ENCODE results near the gene SSTR1.

Gene SSTR1

DNA sequence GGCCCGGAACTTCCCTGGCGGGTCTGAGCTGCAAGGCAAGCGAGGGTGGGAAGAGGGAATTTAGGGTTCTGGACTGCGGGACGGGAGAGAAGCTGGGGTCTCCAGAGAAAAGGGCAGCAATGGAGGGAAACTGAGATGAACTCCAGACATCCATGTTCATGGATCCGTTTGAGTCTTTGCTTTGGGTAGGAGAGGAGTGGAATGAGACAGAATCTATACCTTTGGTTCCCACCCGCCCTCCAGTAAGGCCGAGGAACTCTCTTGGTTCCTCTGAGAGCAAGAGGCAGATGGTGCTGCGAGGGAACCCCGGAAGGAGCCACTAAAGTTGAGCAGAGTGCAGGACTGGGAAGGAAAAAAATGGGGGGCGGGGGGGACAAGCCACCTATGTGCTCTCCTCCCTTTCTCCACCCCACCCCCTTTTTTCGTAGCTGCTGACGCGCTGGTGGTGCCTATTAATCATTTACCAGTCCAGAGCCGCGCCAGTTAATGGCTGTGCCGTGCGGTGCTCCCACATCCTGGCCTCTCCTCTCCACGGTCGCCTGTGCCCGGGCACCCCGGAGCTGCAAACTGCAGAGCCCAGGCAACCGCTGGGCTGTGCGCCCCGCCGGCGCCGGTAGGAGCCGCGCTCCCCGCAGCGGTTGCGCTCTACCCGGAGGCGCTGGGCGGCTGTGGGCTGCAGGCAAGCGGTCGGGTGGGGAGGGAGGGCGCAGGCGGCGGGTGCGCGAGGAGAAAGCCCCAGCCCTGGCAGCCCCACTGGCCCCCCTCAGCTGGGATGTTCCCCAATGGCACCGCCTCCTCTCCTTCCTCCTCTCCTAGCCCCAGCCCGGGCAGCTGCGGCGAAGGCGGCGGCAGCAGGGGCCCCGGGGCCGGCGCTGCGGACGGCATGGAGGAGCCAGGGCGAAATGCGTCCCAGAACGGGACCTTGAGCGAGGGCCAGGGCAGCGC, 1.2 kb downstream of the SSTR1 start:
- no peak overlapping the region for H3K4me3 ChIP-seq (ENCODE audit: low read depth, low read length)
- TF ChIP-seq, protein P1, sequence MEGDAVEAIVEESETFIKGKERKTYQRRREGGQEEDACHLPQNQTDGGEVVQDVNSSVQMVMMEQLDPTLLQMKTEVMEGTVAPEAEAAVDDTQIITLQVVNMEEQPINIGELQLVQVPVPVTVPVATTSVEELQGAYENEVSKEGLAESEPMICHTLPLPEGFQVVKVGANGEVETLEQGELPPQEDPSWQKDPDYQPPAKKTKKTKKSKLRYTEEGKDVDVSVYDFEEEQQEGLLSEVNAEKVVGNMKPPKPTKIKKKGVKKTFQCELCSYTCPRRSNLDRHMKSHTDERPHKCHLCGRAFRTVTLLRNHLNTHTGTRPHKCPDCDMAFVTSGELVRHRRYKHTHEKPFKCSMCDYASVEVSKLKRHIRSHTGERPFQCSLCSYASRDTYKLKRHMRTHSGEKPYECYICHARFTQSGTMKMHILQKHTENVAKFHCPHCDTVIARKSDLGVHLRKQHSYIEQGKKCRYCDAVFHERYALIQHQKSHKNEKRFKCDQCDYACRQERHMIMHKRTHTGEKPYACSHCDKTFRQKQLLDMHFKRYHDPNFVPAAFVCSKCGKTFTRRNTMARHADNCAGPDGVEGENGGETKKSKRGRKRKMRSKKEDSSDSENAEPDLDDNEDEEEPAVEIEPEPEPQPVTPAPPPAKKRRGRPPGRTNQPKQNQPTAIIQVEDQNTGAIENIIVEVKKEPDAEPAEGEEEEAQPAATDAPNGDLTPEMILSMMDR (IDR thresholded peaks at IDR 0.05; ENCODE audit: low read depth, low read length, missing control alignments), result no peak
- DNase-seq (ENCODE audit: low read depth), result no peak

DNA sequence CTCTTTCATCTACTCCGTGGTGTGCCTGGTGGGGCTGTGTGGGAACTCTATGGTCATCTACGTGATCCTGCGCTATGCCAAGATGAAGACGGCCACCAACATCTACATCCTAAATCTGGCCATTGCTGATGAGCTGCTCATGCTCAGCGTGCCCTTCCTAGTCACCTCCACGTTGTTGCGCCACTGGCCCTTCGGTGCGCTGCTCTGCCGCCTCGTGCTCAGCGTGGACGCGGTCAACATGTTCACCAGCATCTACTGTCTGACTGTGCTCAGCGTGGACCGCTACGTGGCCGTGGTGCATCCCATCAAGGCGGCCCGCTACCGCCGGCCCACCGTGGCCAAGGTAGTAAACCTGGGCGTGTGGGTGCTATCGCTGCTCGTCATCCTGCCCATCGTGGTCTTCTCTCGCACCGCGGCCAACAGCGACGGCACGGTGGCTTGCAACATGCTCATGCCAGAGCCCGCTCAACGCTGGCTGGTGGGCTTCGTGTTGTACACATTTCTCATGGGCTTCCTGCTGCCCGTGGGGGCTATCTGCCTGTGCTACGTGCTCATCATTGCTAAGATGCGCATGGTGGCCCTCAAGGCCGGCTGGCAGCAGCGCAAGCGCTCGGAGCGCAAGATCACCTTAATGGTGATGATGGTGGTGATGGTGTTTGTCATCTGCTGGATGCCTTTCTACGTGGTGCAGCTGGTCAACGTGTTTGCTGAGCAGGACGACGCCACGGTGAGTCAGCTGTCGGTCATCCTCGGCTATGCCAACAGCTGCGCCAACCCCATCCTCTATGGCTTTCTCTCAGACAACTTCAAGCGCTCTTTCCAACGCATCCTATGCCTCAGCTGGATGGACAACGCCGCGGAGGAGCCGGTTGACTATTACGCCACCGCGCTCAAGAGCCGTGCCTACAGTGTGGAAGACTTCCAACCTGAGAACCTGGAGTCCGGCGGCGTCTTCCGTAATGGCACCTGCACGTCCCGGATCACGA, 2.2 kb downstream of the SSTR1 start:
- TF ChIP-seq, protein P1 (IDR thresholded peaks at IDR 0.05; ENCODE audit: low read depth, low read length, missing control alignments), result no peak

DNA sequence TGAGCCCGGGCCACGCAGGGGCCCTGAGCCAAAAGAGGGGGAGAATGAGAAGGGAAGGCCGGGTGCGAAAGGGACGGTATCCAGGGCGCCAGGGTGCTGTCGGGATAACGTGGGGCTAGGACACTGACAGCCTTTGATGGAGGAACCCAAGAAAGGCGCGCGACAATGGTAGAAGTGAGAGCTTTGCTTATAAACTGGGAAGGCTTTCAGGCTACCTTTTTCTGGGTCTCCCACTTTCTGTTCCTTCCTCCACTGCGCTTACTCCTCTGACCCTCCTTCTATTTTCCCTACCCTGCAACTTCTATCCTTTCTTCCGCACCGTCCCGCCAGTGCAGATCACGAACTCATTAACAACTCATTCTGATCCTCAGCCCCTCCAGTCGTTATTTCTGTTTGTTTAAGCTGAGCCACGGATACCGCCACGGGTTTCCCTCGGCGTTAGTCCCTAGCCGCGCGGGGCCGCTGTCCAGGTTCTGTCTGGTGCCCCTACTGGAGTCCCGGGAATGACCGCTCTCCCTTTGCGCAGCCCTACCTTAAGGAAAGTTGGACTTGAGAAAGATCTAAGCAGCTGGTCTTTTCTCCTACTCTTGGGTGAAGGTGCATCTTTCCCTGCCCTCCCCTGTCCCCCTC, 3.0 kb downstream of the SSTR1 start:
- TF ChIP-seq, protein P1 (IDR thresholded peaks at IDR 0.05; ENCODE audit: low read depth, low read length, missing control alignments), result no peak
- no peak overlapping the region for H3K4me3 ChIP-seq (ENCODE audit: low read depth, low read length)
- no peak for DNase-seq (ENCODE audit: low read depth)

More for the DNA sequence above, 2.2 kb downstream of the SSTR1 start:
- H3K4me3 ChIP-seq (ENCODE audit: low read depth, low read length), result no peak overlapping the region
- DNase-seq (ENCODE audit: low read depth), result no peak

DNA sequence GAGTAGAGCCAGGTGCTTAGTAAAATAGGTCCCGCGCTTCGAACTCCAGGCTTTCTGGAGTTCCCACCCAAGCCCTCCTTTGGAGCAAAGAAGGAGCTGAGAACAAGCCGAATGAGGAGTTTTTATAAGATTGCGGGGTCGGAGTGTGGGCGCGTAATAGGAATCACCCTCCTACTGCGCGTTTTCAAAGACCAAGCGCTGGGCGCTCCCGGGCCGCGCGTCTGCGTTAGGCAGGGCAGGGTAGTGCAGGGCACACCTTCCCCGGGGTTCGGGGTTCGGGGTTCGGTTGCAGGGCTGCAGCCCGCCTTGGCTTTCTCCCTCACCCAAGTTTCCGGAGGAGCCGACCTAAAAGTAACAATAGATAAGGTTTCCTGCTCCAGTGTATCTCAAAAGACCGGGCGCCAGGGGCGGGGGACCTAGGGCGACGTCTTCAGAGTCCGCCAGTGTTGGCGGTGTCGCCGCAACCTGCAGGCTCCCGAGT, 3.6 kb downstream of the SSTR1 start:
- TF ChIP-seq, protein P1 (IDR thresholded peaks at IDR 0.05; ENCODE audit: low read depth, low read length, missing control alignments), result no peak
- H3K4me3 ChIP-seq (ENCODE audit: low read depth, low read length), result no peak overlapping the region
- DNase-seq (ENCODE audit: low read depth), result no peak

DNA sequence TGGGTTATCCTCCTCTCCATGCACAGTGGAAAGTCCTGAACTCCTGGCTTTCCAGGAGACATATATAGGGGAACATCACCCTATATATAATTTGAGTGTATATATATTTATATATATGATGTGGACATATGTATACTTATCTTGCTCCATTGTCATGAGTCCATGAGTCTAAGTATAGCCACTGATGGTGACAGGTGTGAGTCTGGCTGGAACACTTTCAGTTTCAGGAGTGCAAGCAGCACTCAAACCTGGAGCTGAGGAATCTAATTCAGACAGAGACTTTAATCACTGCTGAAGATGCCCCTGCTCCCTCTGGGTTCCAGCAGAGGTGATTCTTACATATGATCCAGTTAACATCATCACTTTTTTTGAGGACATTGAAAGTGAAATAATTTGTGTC, 4.4 kb downstream of the SSTR1 start:
- TF ChIP-seq, protein P1 (IDR thresholded peaks at IDR 0.05; ENCODE audit: low read depth, low read length, missing control alignments), result no peak
- DNase-seq (ENCODE audit: low read depth), result no peak
- H3K4me3 ChIP-seq (ENCODE audit: low read depth, low read length), result no peak overlapping the region

DNA sequence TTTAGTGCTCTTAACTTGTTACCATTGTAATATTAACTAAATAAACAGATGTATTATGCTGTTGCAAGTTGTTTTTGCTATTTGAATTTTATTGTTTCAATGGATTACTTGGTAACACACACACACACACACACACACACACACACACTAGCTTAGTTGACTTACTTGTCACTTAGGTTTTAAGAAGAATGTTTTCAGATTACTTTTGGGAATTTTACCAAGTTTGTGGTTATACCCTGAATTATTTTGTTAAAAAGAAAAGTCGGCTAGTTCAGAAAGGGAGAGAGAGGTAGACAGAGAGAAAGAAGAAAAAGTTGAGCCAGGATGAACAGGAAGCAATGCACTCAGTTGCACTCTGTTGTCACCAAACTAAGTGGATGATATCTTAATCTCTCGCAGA, 5.3 kb downstream of the SSTR1 start:
- TF ChIP-seq, protein P1 (IDR thresholded peaks at IDR 0.05; ENCODE audit: low read depth, low read length, missing control alignments), result no peak
- no peak overlapping the region for H3K4me3 ChIP-seq (ENCODE audit: low read depth, low read length)
- DNase-seq (ENCODE audit: low read depth), result no peak

Measured in GM12864 (cell line).